Neural cell (in vitro differentiated cells): ENCODE data around the gene MARK2.

Experiments
- CTCF ChIP-seq: fragments of 450-650 bp; IDR thresholded peaks from 2 replicates; pipeline ENCODE4 v1.5.1; 2014; ENCODE audit warnings: antibody characterized with exemption, mild to moderate bottlenecking, moderate library complexity; ENCODE audit not compliant: poor library complexity, severe bottlenecking
- EP300 ChIP-seq: fragments of 450-650 bp; conservative IDR thresholded peaks from 2 replicates; pipeline ENCODE4 v1.6.1; 2014; ENCODE audit warnings: antibody characterized with exemption, mild to moderate bottlenecking, moderate library complexity; ENCODE audit not compliant: poor library complexity, severe bottlenecking
- EZH2 ChIP-seq: fragments of 200-600, 300-800 bp; shearing (Covaris generic), sonication (generic); IDR thresholded peaks from 2 replicates; pipeline ENCODE4 v1.6.1; 2014; ENCODE audit warnings: antibody characterized with exemption, low read length, borderline replicate concordance, mild to moderate bottlenecking; ENCODE audit not compliant: insufficient read depth, poor library complexity, severe bottlenecking
- MXI1 ChIP-seq: fragments of 450-650 bp; conservative IDR thresholded peaks from 2 replicates; pipeline ENCODE4 v1.6.1; 2014; ENCODE audit warnings: antibody characterized with exemption, mild to moderate bottlenecking; ENCODE audit not compliant: poor library complexity, severe bottlenecking
- POLR2AphosphoS5 ChIP-seq: IDR thresholded peaks from 2 replicates; pipeline ENCODE4 v1.6.1; 2012
- RAD21 ChIP-seq: fragments of 450-650 bp; conservative IDR thresholded peaks from 2 replicates; pipeline ENCODE4 v1.6.1; 2014; ENCODE audit warnings: antibody characterized with exemption, mild to moderate bottlenecking, moderate library complexity
- REST ChIP-seq: IDR thresholded peaks from 2 replicates; pipeline ENCODE4 v1.6.1; 2012; ENCODE audit warnings: borderline replicate concordance
- SMC3 ChIP-seq: fragments of 450-650 bp; conservative IDR thresholded peaks from 2 replicates; pipeline ENCODE4 v1.6.1; 2014; ENCODE audit warnings: antibody characterized with exemption, mild to moderate bottlenecking, moderate library complexity; ENCODE audit not compliant: poor library complexity
- TAF1 ChIP-seq: IDR thresholded peaks from 2 replicates; pipeline ENCODE4 v1.6.1; 2012; ENCODE audit warnings: low read depth

GRCh38 chr11:63911876-63912275, 73.0 kb downstream of the MARK2 start:
- TF ChIP-seq CTCF (no peak), RAD21 (no peak), TAF1 (no peak), REST (no peak), POLR2AphosphoS5 (no peak), EP300 (no peak), MXI1 (no peak), EZH2 (no peak), SMC3 (no peak)
